Activated B cell treated with CpG ODN at 0.5 μM for 24 hours (primary cell): ENCODE data around the gene THAP7. TPM values are rescaled to one million over a fixed set of nuclear protein-coding genes. Genes with fewer than 3 reads are reported as not detected.

Experiments
- ATAC-seq: fragments of 200-7000 bp; cut with Tn5 transposase; one replicate; pipeline ENCODE4 v1.10.0; 2021; ENCODE audit warnings: low read depth, mild to moderate bottlenecking, moderate library complexity
- CTCF ChIA-PET: fragments of 350-600 bp; sonication (Branson Sonifier 250); formaldehyde crosslinking; loops from one replicate; lab custom pipeline; 2021; ENCODE audit warnings: antibody characterized with exemption; lab: Charles Lee
- POLR2A ChIA-PET: fragments of 350-600 bp; sonication (Branson Sonifier 250); formaldehyde crosslinking; loops from one replicate; lab custom pipeline; 2021; ENCODE audit warnings: antibody characterized with exemption; lab: Charles Lee
- DNase-seq: peaks from one replicate; pipeline ENCODE4 v3.0.0; 2022
- H3K27ac Mint-ChIP-seq: one replicate; pipeline ENCODE4 v1.8.0; 2020; ENCODE audit warnings: mixed read lengths
- H3K27me3 Mint-ChIP-seq: one replicate; pipeline ENCODE4 v1.8.0; 2021; ENCODE audit warnings: mixed read lengths
- H3K36me3 Mint-ChIP-seq: one replicate; pipeline ENCODE4 v1.8.0; 2021; ENCODE audit warnings: low read depth, mixed read lengths
- H3K4me1 Mint-ChIP-seq: one replicate; pipeline ENCODE4 v1.8.0; 2021; ENCODE audit warnings: mixed read lengths
- H3K4me3 Mint-ChIP-seq: one replicate; pipeline ENCODE4 v1.8.0; 2020; ENCODE audit warnings: mild to moderate bottlenecking, mixed read lengths
- H3K9me3 Mint-ChIP-seq: one replicate; pipeline ENCODE4 v1.8.0; 2020; ENCODE audit warnings: mixed read lengths
- intact Hi-C: fragments of 100-400 bp; cut with micrococcal nuclease; formaldehyde crosslinking; loops from one replicate; pipeline ENCODE4 v1.15.1; 2024
- total RNA-seq: library from RNA; stranded (reverse); gene quantifications from 2 replicates; pipeline ENCODE4 v1.2.3, GENCODE V29; 2022
- TF ChIP-seq, protein P1 (sequence below): fragments of 200-600 bp; IDR thresholded peaks from one replicate; pipeline ENCODE4 v1.8.0; 2022; ENCODE audit warnings: antibody characterized with exemption, mild to moderate bottlenecking

The THAP7 gene
- total RNA-seq, 1 donor from 2014 or later = 27.1 TPM

DNA sequence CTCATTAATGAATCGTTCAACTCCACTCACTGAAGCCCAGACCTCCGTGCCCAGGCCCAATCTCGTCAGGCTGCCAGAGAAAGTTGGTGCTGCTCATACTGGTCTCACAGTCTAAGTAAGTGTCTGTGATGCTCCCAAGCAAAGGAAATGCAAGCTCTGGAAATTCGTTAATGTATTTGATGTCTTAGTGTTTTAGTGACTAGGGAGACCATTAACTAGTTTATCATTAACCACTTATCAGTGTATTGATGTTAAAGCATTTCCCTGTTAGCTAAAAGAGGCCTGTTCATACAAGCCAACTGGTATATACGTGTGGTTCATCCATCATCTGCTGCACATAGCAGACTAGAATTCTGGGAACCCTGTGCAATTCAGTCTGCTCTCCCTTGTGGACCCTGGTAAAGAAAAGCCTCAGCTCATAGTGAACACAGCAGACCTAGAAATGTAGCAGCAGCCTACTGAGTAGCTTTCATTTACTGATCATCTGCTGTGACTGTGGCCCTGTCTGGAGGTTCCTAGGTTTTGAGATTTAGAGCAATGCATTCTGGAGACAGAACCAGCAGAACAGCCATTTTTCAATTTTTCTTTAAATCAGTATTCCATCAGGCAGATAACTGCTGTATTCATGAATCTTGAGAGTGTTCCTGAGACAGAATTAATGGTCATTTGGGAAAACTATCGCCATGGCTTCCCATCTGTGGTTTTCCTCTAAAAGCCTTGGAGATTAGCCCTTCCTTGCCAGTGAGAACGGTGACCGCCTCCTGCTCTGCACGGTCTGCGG lies 50.6 kb downstream of the THAP7 start:
- Mint-ChIP-seq H3K4me1 (peaks cover 8% of the 10 kb centered on the region), H3K27ac (no peak overlapping the region)

DNA sequence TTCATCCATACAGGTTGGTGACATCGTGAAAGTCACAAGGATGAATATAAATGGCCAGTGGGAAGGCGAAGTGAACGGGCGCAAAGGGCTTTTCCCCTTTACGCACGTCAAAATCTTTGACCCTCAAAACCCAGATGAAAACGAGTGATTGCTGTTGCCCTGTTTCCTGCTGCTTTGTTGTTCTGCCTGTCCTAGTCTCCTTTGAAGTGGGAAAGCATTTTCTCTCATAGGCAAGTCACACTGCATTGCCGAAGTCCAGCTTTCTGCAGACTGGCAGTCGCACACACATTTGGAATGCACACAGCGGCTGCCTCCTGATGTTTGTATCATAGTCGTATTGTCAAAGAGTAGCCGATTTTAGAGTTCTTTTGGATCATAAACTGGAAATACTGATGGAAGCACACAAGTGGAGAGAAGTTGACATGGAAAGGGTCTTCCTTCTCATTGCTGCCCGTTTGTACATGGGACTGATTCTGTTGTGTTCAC lies 52.2 kb downstream of the THAP7 start:
- TF ChIP-seq, protein P1, sequence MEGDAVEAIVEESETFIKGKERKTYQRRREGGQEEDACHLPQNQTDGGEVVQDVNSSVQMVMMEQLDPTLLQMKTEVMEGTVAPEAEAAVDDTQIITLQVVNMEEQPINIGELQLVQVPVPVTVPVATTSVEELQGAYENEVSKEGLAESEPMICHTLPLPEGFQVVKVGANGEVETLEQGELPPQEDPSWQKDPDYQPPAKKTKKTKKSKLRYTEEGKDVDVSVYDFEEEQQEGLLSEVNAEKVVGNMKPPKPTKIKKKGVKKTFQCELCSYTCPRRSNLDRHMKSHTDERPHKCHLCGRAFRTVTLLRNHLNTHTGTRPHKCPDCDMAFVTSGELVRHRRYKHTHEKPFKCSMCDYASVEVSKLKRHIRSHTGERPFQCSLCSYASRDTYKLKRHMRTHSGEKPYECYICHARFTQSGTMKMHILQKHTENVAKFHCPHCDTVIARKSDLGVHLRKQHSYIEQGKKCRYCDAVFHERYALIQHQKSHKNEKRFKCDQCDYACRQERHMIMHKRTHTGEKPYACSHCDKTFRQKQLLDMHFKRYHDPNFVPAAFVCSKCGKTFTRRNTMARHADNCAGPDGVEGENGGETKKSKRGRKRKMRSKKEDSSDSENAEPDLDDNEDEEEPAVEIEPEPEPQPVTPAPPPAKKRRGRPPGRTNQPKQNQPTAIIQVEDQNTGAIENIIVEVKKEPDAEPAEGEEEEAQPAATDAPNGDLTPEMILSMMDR = no peak
- Mint-ChIP-seq H3K27ac (no peak overlapping the region), H3K27me3 (no peaks in the 10 kb centered on the region), H3K4me1 (peaks cover 19% of the 10 kb centered on the region), H3K4me3 (no peak overlapping the region), H3K9me3 (no peaks in the 10 kb centered on the region), H3K36me3 (peaks cover 73% of the 10 kb centered on the region)
- ATAC-seq (no peak), DNase-seq (no peak)
- intact Hi-C loops = loop anchor here (10.0 kb wide), 1 partner anchor 65 kb away; no protein-coding TSS in a partner anchor
- ChIA-PET POLR2A (interaction anchor here (0.7 kb wide), 1 partner anchor 117 kb away, joined by 3 read pairs; no protein-coding TSS in a partner anchor), CTCF (no interaction called here)

More for the DNA sequence above, 50.6 kb downstream of the THAP7 start:
- Mint-ChIP-seq H3K36me3 (peaks cover 70% of the 10 kb centered on the region), H3K27me3 (no peaks in the 10 kb centered on the region), H3K4me3 (no peak overlapping the region), H3K9me3 (no peaks in the 10 kb centered on the region)
- ATAC-seq (no peak), DNase-seq (no peak)
- intact Hi-C loops = loop anchor here (10.0 kb wide), 1 partner anchor 67 kb away; no protein-coding TSS in a partner anchor
- ChIA-PET POLR2A (no interaction called here), CTCF (no interaction called here)
- TF ChIP-seq, protein P1 = no peak

Other genes starting within 250 kb of the THAP7 start
- not detected in 2 replicates for gene SERPIND1, start 228.0 kb downstream of the THAP7 start, total RNA-seq
- gene PI4KA, start 143.3 kb downstream of the THAP7 start, total RNA-seq = 101 and 114 TPM in 2 replicates
- gene SNAP29, start 143.1 kb downstream of the THAP7 start, total RNA-seq = 22.1 and 23.6 TPM in 2 replicates
- gene CRKL, start 84.7 kb downstream of the THAP7 start, total RNA-seq = 51.1 and 55.7 TPM in 2 replicates
- 0.86 and 1.3 TPM in 2 replicates for gene AIFM3, start 34.9 kb downstream of the THAP7 start, total RNA-seq
- gene LZTR1, start 19.8 kb downstream of the THAP7 start, total RNA-seq = 79.2 and 89.3 TPM in 2 replicates
- 0.12 and 0.67 TPM in 2 replicates for gene P2RX6, start 13.0 kb upstream of the THAP7 start, total RNA-seq
- gene SLC7A4, start 30.4 kb upstream of the THAP7 start, total RNA-seq = not detected in 2 replicates
- gene LRRC74B, start 43.8 kb upstream of the THAP7 start, total RNA-seq = not detected in 2 replicates